Progenitor cell of endocrine pancreas (in vitro differentiated cells): ENCODE measurements around the gene ASXL2. TPM values are rescaled to one million over a fixed set of nuclear protein-coding genes. Genes with fewer than 3 reads are reported as not detected.
"Not testable (repeated sequence)": the region's sequence is repeated elsewhere in the genome, so short reads cannot be mapped to it uniquely, and the experiment has no call there.

Experiments used
- DNase-seq: peaks from one replicate; pipeline ENCODE4 v3.0.0; 2021; ENCODE audit warnings: low spot score; ENCODE audit not compliant: unreplicated experiment
- H3K27ac Mint-ChIP-seq: 2 replicates; pipeline ENCODE4 v1.8.0; 2021; ENCODE audit warnings: mild to moderate bottlenecking, moderate library complexity, mixed read lengths
- H3K27me3 Mint-ChIP-seq: 2 replicates; pipeline ENCODE4 v1.8.0; 2021; ENCODE audit warnings: mixed read lengths
- H3K36me3 Mint-ChIP-seq: 2 replicates; pipeline ENCODE4 v1.8.0; 2022; ENCODE audit warnings: mixed read lengths; ENCODE audit not compliant: insufficient read depth
- H3K4me1 Mint-ChIP-seq: 2 replicates; pipeline ENCODE4 v1.8.0; 2021; ENCODE audit warnings: low read depth, mixed read lengths
- H3K4me3 Mint-ChIP-seq: 2 replicates; pipeline ENCODE4 v1.8.0; 2021; ENCODE audit warnings: low read depth, mild to moderate bottlenecking, moderate library complexity, mixed read lengths
- H3K9me3 Mint-ChIP-seq: 2 replicates; pipeline ENCODE4 v1.8.0; 2021; ENCODE audit warnings: low read depth, mixed read lengths
- total RNA-seq: library from RNA; stranded (reverse); gene quantifications from 2 replicates; pipeline ENCODE4 v1.2.1, GENCODE V29; 2021
- TF ChIP-seq, protein P1 (sequence below): fragments of 200-600 bp; sonication (generic); IDR thresholded peaks from one replicate; pipeline ENCODE4 v1.5.0; 2021; ENCODE audit warnings: antibody characterized with exemption, mild to moderate bottlenecking; ENCODE audit not compliant: unreplicated experiment

ASXL2 gene
- total RNA-seq, 1 donor from 2014 or later, result 24.8 TPM

DNA sequence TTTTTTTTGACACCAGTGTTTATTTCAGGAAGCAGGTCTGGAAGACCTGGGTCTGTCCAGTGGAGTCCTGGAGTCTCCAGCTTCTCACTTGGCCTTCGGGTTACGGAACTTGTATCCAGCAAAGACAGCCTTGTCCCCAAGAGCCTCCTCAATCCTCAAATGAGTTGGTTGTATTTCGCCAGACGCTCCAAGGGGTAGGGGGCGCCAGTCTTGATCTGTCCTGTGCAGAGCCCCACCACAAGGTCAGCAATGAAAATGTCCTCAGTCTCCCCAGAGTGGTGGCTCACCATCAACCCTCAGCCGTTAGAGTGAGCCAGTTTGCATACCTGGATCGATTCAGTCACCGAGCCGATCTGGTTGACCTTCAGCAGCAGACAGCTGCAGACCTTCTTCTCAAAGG lies 21.9 kb downstream of the ASXL2 start:
- DNase-seq, result no peak
- Mint-ChIP-seq H3K27me3 (no peaks in the 10 kb centered on the region), H3K4me1 (peaks cover 13% of the 10 kb centered on the region), H3K9me3 (no peaks in the 10 kb centered on the region), H3K36me3 (peaks cover 2% of the 10 kb centered on the region), H3K4me3 (no peak overlapping the region), H3K27ac (no peak overlapping the region)
- TF ChIP-seq, protein P1, sequence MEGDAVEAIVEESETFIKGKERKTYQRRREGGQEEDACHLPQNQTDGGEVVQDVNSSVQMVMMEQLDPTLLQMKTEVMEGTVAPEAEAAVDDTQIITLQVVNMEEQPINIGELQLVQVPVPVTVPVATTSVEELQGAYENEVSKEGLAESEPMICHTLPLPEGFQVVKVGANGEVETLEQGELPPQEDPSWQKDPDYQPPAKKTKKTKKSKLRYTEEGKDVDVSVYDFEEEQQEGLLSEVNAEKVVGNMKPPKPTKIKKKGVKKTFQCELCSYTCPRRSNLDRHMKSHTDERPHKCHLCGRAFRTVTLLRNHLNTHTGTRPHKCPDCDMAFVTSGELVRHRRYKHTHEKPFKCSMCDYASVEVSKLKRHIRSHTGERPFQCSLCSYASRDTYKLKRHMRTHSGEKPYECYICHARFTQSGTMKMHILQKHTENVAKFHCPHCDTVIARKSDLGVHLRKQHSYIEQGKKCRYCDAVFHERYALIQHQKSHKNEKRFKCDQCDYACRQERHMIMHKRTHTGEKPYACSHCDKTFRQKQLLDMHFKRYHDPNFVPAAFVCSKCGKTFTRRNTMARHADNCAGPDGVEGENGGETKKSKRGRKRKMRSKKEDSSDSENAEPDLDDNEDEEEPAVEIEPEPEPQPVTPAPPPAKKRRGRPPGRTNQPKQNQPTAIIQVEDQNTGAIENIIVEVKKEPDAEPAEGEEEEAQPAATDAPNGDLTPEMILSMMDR, result no peak

DNA sequence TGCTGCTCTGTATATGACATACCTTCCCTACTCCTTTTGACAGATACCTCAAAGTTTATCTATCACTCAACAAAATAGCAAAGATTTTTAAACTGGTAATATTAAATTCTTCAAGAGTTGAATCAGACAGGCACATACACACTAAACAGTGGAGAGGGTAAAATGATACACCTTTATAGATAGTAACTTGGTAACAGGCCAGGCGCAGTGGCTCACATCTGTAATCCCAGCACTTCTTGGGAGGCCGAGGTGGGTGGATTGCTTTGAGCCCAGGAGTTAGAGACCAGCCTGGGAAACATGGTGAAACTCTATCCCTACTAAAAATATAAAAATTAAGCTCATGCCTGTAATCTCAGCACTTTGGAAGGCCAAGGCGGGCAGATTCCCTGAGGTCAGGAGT lies 23.2 kb downstream of the ASXL2 start:
- Mint-ChIP-seq H3K4me3 (no peak overlapping the region), H3K4me1 (peaks cover 7% of the 10 kb centered on the region), H3K27ac (peak overlapping the region; percentile 80), H3K36me3 (peaks cover 2% of the 10 kb centered on the region), H3K9me3 (no peaks in the 10 kb centered on the region), H3K27me3 (no peaks in the 10 kb centered on the region)
- DNase-seq, result no peak
- TF ChIP-seq, protein P1, result no peak

DNA sequence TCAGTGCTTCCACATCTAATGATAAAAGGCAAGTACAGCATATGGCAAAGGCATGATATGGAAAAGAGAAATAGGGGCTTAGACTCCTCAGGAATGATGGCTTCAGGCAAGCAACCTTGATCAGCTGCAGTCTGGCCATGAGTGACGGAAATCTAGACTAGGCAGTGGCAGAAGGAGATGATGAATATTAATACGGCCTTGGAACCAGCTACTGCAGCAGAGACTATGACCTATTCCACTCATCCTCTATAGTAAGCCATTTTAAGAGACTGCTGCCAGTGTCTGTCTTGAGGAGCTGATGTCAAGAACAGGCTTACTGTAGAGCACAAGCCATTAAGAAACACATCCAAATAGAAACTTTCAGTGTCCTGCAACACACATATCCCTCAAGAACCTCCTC lies 23.7 kb downstream of the ASXL2 start:
- H3K9me3 Mint-ChIP-seq, result no peaks in the 10 kb centered on the region
- no peaks in the 10 kb centered on the region for H3K27me3 Mint-ChIP-seq
- no peak overlapping the region for H3K4me3 Mint-ChIP-seq
- H3K36me3 Mint-ChIP-seq, result peaks cover 2% of the 10 kb centered on the region
- no peak overlapping the region for H3K27ac Mint-ChIP-seq
- H3K4me1 Mint-ChIP-seq, result peaks cover 7% of the 10 kb centered on the region
- TF ChIP-seq, protein P1, result no peak
- no peak for DNase-seq

DNA sequence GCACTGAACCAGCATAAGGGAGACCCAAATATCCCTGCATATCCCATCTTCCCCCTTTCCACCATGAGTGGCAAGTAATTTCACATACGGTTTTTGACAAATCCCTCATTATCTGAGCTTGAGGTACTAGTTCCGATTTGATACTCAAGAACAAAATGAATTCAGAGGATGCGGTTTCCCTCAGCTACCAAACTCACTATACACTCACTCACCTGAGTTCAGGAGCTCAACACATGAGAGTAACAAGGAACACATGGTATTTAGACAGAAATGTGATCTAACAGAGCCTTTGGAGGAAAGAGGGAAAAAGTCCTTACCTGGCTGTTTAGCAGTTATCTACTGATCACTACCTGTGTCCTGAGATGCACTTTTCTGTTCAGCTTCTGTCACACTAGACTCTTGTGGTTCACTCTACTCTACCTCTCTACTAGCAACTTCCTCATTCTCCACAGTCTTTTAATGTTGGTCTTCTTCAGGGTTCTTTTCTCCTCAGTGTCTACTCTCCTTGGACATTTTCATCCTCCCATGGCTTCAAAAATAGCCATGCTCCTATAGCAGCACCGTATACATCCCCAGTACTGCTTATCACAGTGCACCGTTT lies 25.1 kb downstream of the ASXL2 start:
- H3K27ac Mint-ChIP-seq, result no peak overlapping the region

DNA sequence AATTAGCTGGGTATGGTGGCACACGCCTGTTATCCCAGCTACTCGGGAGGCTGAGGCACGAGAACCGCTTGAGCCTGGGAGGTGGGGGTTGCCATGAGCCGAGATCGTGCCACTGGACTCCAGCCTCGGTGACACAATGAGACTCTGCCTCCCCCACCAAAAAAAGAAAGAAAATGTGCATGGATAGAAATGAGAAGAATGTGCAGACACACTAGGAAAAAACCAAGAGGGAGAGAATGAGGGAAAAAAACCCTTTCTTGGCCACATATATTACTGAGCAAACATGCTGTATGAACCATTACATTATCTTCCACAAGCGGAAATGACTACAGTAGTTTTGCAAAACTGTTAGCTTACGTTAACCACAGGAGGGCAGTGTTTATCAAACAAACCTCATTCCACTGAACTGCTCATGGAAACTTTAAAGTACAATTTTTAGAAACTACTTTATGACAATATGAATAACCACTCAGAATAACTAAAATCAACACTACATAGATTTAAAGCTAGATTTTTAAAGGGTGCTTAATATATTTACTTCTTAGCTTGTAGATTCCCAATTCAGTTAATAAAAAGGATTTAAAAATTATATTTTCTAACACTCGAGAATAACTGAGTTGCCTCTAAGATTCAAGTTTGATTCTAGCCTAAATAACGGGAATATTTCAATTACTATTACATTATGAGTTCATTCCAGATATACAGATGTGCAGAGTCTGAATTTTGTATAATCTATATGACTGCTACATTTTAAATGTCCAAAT lies 26.4 kb downstream of the ASXL2 start:
- Mint-ChIP-seq H3K4me1 (peaks cover 7% of the 10 kb centered on the region), H3K36me3 (peaks cover 4% of the 10 kb centered on the region), H3K27ac (no peak overlapping the region), H3K27me3 (no peaks in the 10 kb centered on the region), H3K9me3 (no peaks in the 10 kb centered on the region), H3K4me3 (no peak overlapping the region)
- TF ChIP-seq, protein P1, result peak; percentile 78
- DNase-seq, result no peak

More for the DNA sequence above, 25.1 kb downstream of the ASXL2 start:
- no peak overlapping the region for H3K4me3 Mint-ChIP-seq
- H3K9me3 Mint-ChIP-seq, result no peaks in the 10 kb centered on the region
- TF ChIP-seq, protein P1, result no peak
- peaks cover 7% of the 10 kb centered on the region for H3K4me1 Mint-ChIP-seq
- no peaks in the 10 kb centered on the region for H3K27me3 Mint-ChIP-seq
- H3K36me3 Mint-ChIP-seq, result peaks cover 2% of the 10 kb centered on the region
- DNase-seq, result no peak

DNA sequence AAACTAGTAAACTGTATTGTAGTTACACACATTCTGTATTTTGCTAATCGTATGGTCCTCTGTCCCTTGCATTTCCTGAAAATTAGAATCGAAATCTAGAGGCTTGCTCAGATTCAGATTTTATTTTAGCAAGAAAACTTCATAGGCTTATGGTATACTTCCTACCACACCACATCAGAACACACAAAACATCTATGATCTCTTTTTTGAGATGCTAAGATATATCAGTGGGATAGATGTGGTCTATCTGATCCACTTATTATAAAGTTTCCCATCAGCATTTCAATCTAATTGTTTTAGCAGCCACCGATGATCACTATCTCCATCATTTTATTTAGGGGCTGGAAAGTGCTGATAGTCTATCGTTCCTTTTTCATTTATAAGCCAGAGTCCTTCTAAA lies 27.9 kb downstream of the ASXL2 start:
- not testable (repeated sequence) for H3K36me3 Mint-ChIP-seq, H3K9me3 Mint-ChIP-seq, DNase-seq, H3K4me1 Mint-ChIP-seq, H3K4me3 Mint-ChIP-seq, H3K27me3 Mint-ChIP-seq, H3K27ac Mint-ChIP-seq

GRCh38 chr2:25849350-25849749 lies 28.9 kb downstream of the ASXL2 start:
- not testable (repeated sequence) for H3K4me1 Mint-ChIP-seq, H3K27me3 Mint-ChIP-seq, H3K36me3 Mint-ChIP-seq, H3K4me3 Mint-ChIP-seq, H3K9me3 Mint-ChIP-seq, DNase-seq, H3K27ac Mint-ChIP-seq
